Stimulated activated naive B cell treated with anti-CD40 and anti-IgM and Interleukin-4, amounts not matched to agents 10 μg/mL and 1 μg/mL and 100 μg/mL, for 72 hours (primary cell): Measurements from ENCODE around the gene OR10A5.
"Not testable (repeated sequence)": the region's sequence is repeated elsewhere in the genome, so short reads cannot be mapped to it uniquely, and the experiment has no call there.

Experiments
- ATAC-seq, 2 donors: fragments of 150-1000 bp; cut with Tn5 transposase; replicated peaks; 2 replicates each; pipeline ENCODE4 v1.10.0; 2021; ENCODE audit warnings: moderate library complexity in 1 of 2
- DNase-seq: peaks from one replicate; pipeline ENCODE4 v3.0.0; 2021
- H3K27ac Mint-ChIP-seq: one replicate; pipeline ENCODE4 v1.8.0; 2022; ENCODE audit warnings: mild to moderate bottlenecking, mixed read lengths
- H3K27me3 Mint-ChIP-seq, 2 donors: one replicate each; pipeline ENCODE4 v1.8.0; 2022; ENCODE audit warnings: mixed read lengths in 2 of 2
- H3K36me3 Mint-ChIP-seq, 2 donors: one replicate each; pipeline ENCODE4 v1.8.0; 2022; ENCODE audit warnings: mixed read lengths in 2 of 2, mild to moderate bottlenecking in 1 of 2
- H3K4me1 Mint-ChIP-seq, 2 donors: one replicate each; pipeline ENCODE4 v1.8.0; 2022; ENCODE audit warnings: mixed read lengths in 2 of 2, mild to moderate bottlenecking in 1 of 2
- H3K4me3 Mint-ChIP-seq, 2 donors: one replicate each; pipeline ENCODE4 v1.8.0; 2022; ENCODE audit warnings: mild to moderate bottlenecking in 2 of 2, mixed read lengths in 2 of 2, moderate library complexity in 1 of 2
- H3K9me3 Mint-ChIP-seq, 2 donors: one replicate each; pipeline ENCODE4 v1.8.0; 2022; ENCODE audit warnings: mixed read lengths in 2 of 2, mild to moderate bottlenecking in 1 of 2

The OR10A5 gene

GRCh38 chr11:6844356-6844755 lies 1.1 kb upstream of the OR10A5 start:
- peaks cover 0 to 1% of the 10 kb centered on the region in 2 donors for H3K9me3 Mint-ChIP-seq
- peaks cover 22 to 28% of the 10 kb centered on the region in 2 donors for H3K27me3 Mint-ChIP-seq
- no peaks in the 10 kb centered on the region for H3K4me1 Mint-ChIP-seq
- no peak for ATAC-seq
- no peaks in the 10 kb centered on the region for H3K36me3 Mint-ChIP-seq
- H3K4me3 Mint-ChIP-seq = no peak overlapping the region
- H3K27ac Mint-ChIP-seq = no peak overlapping the region
- no peak for DNase-seq

- no peak overlapping the region for H3K4me3 Mint-ChIP-seq
- H3K36me3 Mint-ChIP-seq = peaks cover 3% of the 10 kb centered on the region in 2 donors
- H3K27ac Mint-ChIP-seq = no peak overlapping the region
- peaks cover 0 to 4% of the 10 kb centered on the region in 2 donors for H3K4me1 Mint-ChIP-seq
- H3K27me3 Mint-ChIP-seq = peaks cover 16 to 25% of the 10 kb centered on the region in 2 donors
- ATAC-seq (peak in 1 of 2 donors; percentile 33), DNase-seq (no peak)
- H3K9me3 Mint-ChIP-seq = peaks cover 12 to 14% of the 10 kb centered on the region in 2 donors
These were observed 5.0 kb downstream of the OR10A5 start for GRCh38 chr11:6850526-6850925.

DNA sequence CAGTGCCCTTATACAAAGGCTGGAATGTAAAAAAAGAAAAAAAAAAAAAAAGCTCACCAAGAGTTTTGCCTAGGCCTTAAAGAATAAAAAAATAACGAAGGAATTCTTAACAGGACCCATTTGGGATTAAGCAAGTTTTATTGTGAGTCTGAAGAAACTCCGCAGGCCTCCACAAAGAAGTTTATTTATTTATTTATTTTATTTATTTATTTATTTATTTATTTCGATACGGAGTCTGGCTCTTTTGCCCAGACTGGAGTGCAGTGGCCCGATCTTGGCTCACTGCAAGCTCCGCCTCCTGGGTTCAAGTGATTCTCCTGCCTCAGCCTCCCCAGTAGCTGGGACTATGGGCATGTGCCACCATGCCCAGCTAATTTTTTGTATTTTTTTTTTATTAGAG lies 9.3 kb downstream of the OR10A5 start:
- ATAC-seq = not testable (repeated sequence)

GRCh38 chr11:6855971-6856541 lies 10.6 kb downstream of the OR10A5 start:
- Mint-ChIP-seq H3K36me3 (peaks cover 3 to 7% of the 10 kb centered on the region in 2 donors), H3K4me1 (no peaks in the 10 kb centered on the region), H3K9me3 (peaks cover 9 to 13% of the 10 kb centered on the region in 2 donors), H3K27ac (no peak overlapping the region), H3K4me3 (no peak overlapping the region), H3K27me3 (peaks cover 10 to 19% of the 10 kb centered on the region in 2 donors)
- ATAC-seq (no peak), DNase-seq (no peak)

More for the DNA sequence above, 9.3 kb downstream of the OR10A5 start:
- not testable (repeated sequence) for H3K4me1 Mint-ChIP-seq, H3K36me3 Mint-ChIP-seq, H3K4me3 Mint-ChIP-seq, H3K27ac Mint-ChIP-seq, DNase-seq
- Mint-ChIP-seq H3K9me3 (peaks cover 12 to 14% of the 10 kb centered on the region in 2 donors), H3K27me3 (peaks cover 9 to 16% of the 10 kb centered on the region in 2 donors)

GRCh38 chr11:6856871-6857270 lies 11.4 kb downstream of the OR10A5 start:
- Mint-ChIP-seq H3K9me3 (peaks cover 5 to 13% of the 10 kb centered on the region in 2 donors), H3K36me3 (peaks cover 3 to 7% of the 10 kb centered on the region in 2 donors), H3K4me1 (no peaks in the 10 kb centered on the region), H3K27me3 (peaks cover 10 to 18% of the 10 kb centered on the region in 2 donors), H3K27ac (no peak overlapping the region), H3K4me3 (no peak overlapping the region)
- DNase-seq (no peak), ATAC-seq (no peak)

DNA sequence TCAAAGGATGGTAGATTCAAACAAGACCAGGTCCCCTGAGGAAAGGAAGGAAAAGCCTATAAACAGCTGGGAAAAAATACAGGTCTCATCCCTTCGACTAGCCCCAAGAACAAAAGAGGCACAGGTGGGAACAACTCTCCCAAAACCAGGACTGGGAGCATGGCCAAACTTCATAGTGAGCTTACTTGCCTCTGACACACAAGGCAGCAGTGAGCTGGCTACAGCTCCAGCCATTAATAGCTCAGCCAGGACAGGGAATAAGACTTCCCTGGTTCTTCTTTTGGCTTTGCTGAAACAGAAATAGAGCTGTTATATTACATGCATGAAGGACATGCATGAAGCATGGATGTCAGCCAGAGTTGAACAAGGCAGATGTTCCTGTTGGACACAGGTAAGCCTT lies 17.5 kb downstream of the OR10A5 start, which contains the start of gene OR10A2:
TSS of gene OR10A2 (plus strand) at position 97 of the 400 bp plus-strand sequence. CDS start 6,698 bp downstream, outside the sequence.
- peaks cover 0 to 6% of the 10 kb centered on the region in 2 donors for H3K9me3 Mint-ChIP-seq
- H3K4me3 Mint-ChIP-seq = no peak within 1 kb of the TSS
- no peak for DNase-seq
- ATAC-seq = no peak
- H3K36me3 Mint-ChIP-seq = peaks cover 0 to 4% of the 10 kb centered on the region in 2 donors
- H3K27ac Mint-ChIP-seq = no peak within 1 kb of the TSS
- H3K27me3 Mint-ChIP-seq = peaks cover 7 to 12% of the 10 kb centered on the region in 2 donors
- no peaks in the 10 kb centered on the region for H3K4me1 Mint-ChIP-seq

GRCh38 chr11:6864438-6864837 lies 19.0 kb downstream of the OR10A5 start:
- Mint-ChIP-seq H3K27me3 (peaks cover 5 to 11% of the 10 kb centered on the region in 2 donors), H3K9me3 (peaks cover 0 to 6% of the 10 kb centered on the region in 2 donors), H3K27ac (no peak overlapping the region), H3K36me3 (peaks cover 0 to 3% of the 10 kb centered on the region in 2 donors), H3K4me1 (no peaks in the 10 kb centered on the region), H3K4me3 (no peak overlapping the region)
- DNase-seq (no peak), ATAC-seq (no peak)

DNA sequence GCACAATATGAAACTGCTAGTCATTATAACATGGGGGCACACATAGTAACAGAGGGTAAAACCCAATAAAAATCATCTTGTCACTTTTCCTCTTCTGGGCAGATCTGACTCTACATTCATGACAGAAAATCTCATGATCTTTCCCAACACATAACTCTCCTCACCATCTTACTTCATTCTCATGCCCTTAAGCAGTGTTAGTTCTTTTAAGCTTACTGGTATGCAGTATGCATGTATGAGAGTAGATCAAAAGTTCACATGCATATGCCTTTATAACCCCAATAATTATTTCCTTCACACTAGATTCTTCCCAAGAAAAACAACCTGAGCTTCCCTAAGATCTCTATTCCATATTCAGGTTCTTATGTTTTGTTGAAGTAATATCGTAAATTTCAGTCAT lies 25.8 kb downstream of the OR10A5 start:
- H3K27ac Mint-ChIP-seq = no peak overlapping the region
- DNase-seq (no peak), ATAC-seq (no peak)
- H3K9me3 Mint-ChIP-seq = no peaks in the 10 kb centered on the region
- H3K27me3 Mint-ChIP-seq = peaks cover 0 to 28% of the 10 kb centered on the region in 2 donors
- no peaks in the 10 kb centered on the region for H3K4me1 Mint-ChIP-seq
- H3K36me3 Mint-ChIP-seq = no peaks in the 10 kb centered on the region
- H3K4me3 Mint-ChIP-seq = no peak overlapping the region

DNA sequence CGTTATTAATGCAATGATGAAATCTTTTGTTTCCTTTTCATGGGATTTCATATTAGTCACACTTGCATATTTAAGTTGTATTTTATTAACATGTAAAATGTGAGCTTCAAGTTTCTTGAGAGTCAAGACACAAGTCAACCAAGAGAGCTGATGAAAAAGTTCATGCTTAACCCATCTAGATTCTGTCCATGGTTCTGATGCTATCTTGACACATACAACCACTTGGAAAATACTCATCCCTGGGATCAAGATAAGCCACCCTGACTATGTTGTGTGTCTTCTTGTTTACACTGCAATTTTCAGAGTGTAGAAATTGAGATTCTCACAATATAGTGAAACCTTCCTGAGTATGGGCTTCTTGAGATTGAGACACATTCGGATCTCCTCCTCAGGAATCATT lies 30.3 kb downstream of the OR10A5 start:
- H3K4me1 Mint-ChIP-seq = no peaks in the 10 kb centered on the region
- no peaks in the 10 kb centered on the region for H3K9me3 Mint-ChIP-seq
- ATAC-seq (no peak), DNase-seq (no peak)
- H3K27me3 Mint-ChIP-seq = peaks cover 0 to 20% of the 10 kb centered on the region in 2 donors
- no peak overlapping the region for H3K4me3 Mint-ChIP-seq
- no peaks in the 10 kb centered on the region for H3K36me3 Mint-ChIP-seq
- H3K27ac Mint-ChIP-seq = no peak overlapping the region

DNA sequence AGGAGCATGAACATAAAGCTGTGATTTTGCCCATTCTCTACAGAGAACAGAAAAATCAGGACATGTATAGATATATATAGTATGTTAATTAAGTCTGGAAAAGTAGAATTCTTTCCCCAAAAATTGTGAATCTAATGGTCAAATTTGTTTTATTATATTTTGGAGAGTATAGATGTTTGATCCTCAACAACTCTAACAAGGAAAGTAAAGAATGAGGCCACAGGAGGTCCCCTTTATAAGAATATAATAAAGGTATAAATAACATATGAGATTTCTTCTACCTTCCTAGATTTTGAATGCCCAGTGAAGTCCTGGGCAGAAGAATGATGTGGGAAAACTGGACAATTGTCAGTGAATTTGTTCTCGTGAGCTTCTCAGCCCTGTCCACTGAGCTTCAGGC lies 30.8 kb downstream of the OR10A5 start, which contains the start of gene OR10A4:
TSS of gene OR10A4 (plus strand) at position 301 of the 400 bp plus-strand sequence. CDS start at position 324, 23 bp downstream.
- Mint-ChIP-seq H3K9me3 (no peaks in the 10 kb centered on the region), H3K4me1 (no peaks in the 10 kb centered on the region), H3K4me3 (no peak within 1 kb of the TSS), H3K36me3 (no peaks in the 10 kb centered on the region), H3K27ac (no peak within 1 kb of the TSS), H3K27me3 (peaks cover 0 to 17% of the 10 kb centered on the region in 2 donors)
- ATAC-seq (no peak), DNase-seq (no peak)

DNA sequence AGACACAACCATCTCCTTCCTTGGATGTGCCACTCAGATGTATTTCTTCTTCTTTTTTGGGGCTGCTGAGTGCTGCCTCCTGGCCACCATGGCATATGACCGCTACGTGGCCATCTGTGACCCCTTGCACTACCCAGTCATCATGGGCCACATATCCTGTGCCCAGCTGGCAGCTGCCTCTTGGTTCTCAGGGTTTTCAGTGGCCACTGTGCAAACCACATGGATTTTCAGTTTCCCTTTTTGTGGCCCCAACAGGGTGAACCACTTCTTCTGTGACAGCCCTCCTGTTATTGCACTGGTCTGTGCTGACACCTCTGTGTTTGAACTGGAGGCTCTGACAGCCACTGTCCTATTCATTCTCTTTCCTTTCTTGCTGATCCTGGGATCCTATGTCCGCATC lies 31.4 kb downstream of the OR10A5 start:
- Mint-ChIP-seq H3K27me3 (peaks cover 0 to 15% of the 10 kb centered on the region in 2 donors), H3K27ac (no peak overlapping the region)

GRCh38 chr11:6882751-6883150 lies 37.3 kb downstream of the OR10A5 start:
- Mint-ChIP-seq H3K27me3 (peaks cover 11 to 15% of the 10 kb centered on the region in 2 donors), H3K9me3 (peaks cover 0 to 2% of the 10 kb centered on the region in 2 donors), H3K4me1 (no peaks in the 10 kb centered on the region), H3K36me3 (no peaks in the 10 kb centered on the region), H3K4me3 (no peak overlapping the region), H3K27ac (no peak overlapping the region)
- no peak for ATAC-seq
- DNase-seq = no peak

More for the DNA sequence above, 31.4 kb downstream of the OR10A5 start:
- Mint-ChIP-seq H3K9me3 (no peaks in the 10 kb centered on the region), H3K4me3 (no peak overlapping the region), H3K36me3 (no peaks in the 10 kb centered on the region), H3K4me1 (no peaks in the 10 kb centered on the region)
- no peak for ATAC-seq
- DNase-seq = no peak

DNA sequence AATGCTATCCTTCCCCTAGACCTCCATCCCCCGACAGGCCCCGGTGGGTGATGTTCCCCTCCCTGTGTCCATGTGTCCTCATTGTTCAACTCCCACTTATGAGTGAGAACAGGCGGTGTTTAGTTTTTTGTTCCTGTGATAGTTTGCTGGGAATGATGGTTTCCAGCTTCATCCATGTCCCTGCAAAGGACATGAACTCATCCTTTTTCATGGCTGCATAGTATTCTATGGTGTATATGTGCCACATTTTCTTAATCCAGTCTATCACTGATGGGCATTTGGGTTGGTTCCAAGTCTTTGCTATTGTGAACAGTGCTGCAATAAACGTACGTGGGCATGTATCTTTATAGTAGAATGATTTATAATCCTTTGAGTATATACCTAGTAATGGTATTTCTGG lies 42.2 kb downstream of the OR10A5 start:
- DNase-seq, H3K4me1 Mint-ChIP-seq, ATAC-seq, H3K4me3 Mint-ChIP-seq, H3K27ac Mint-ChIP-seq, H3K9me3 Mint-ChIP-seq, H3K36me3 Mint-ChIP-seq: not testable (repeated sequence)
- H3K27me3 Mint-ChIP-seq = peaks cover 11 to 24% of the 10 kb centered on the region in 2 donors

DNA sequence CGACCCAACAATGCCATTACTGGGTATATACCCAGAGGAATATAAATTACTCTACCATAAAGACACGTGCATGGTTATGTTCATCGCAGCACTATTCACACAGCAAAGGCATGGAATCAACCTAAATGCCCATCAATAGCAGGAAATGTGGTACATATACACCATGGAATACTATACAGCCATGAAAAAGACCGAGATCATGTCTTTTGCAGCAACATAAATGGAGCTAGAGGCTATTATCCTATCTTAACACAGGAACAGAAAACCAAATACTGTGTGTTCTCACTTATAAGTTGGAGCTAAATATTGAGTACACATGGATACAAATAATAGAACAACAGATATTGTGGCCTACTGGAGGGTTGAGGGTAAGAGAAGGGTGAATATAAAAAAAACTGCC lies 43.3 kb downstream of the OR10A5 start:
- Mint-ChIP-seq H3K4me3 (no peak overlapping the region), H3K9me3 (peaks cover 0 to 2% of the 10 kb centered on the region in 2 donors), H3K4me1 (no peaks in the 10 kb centered on the region), H3K36me3 (no peaks in the 10 kb centered on the region), H3K27me3 (peaks cover 3 to 18% of the 10 kb centered on the region in 2 donors), H3K27ac (no peak overlapping the region)
- no peak for ATAC-seq
- DNase-seq = no peak

- Mint-ChIP-seq H3K9me3 (peaks cover 0 to 2% of the 10 kb centered on the region in 2 donors), H3K27ac (no peak overlapping the region), H3K36me3 (no peaks in the 10 kb centered on the region), H3K4me1 (peaks cover 0 to 5% of the 10 kb centered on the region in 2 donors), H3K4me3 (no peak overlapping the region), H3K27me3 (peaks cover 0 to 19% of the 10 kb centered on the region in 2 donors)
- ATAC-seq = peak in 1 of 2 donors; percentile 38
- no peak for DNase-seq
These were observed 44.4 kb downstream of the OR10A5 start for GRCh38 chr11:6889835-6890234.
